Fibroblast of skin of back (primary cell): Measurements from ENCODE around the gene DTNBP1.

Experiments used
- DNase-seq: peaks from one replicate; pipeline ENCODE4 v3.0.0-alpha.2; 2013

Gene DTNBP1

DNA sequence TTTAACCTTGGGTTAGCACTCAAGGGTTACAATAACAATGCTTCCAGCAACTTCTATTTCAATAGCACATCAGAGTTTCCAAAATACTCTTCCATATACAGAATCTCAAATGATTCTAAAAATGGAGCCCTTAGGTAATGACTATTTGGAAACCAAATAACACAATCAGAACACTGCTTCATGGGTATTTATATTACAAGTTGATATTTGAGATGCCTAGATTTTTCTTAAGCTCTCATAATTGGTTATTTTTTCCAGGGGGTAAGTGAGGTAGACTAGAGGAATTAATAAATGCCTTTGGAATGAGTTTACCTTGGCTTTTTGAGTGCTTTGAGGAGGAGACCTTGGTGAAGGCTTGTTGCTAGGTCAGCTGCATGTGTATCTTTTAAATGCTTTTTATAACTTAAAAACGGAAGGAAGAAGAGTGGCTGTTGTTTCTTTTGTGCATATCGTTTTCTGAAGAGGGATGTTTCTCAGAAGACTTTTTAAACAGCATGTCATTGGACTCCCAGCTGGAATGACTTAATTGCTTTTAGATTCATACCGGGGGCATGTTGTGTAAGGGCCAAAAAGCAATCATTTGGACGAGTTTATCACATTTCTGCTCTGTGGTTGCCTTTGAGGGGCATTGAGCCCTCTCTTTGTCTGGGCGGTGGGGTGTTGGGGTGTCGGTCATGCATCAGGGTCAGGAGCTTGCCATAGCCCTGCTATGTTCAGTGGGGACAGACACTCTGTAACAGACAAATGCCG, 186.0 kb downstream of the DTNBP1 start:
- peak; percentile 16 for DNase-seq

GRCh38 chr6:15475872-15476271, 187.0 kb downstream of the DTNBP1 start:
- no peak for DNase-seq

DNA sequence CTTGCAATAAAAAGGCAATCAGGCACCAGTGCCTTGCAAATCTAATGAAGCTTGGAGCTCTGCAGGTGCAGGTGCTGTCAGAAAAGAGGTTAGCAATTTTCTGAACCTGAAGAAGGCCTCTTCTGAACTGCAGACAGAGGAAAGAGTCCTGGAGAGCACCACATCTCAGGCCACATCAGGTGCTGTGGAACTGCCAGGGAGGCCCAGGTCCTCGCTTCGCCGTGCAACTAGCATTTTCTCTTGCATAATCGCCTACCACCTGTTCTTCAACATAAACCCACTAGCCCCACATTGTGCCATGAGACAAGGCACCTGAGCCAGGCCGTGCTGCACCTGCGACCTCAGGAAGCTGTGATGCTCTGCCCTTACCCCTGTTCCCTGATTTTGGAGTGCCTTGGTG, 187.6 kb downstream of the DTNBP1 start:
- DNase-seq: no peak

DNA sequence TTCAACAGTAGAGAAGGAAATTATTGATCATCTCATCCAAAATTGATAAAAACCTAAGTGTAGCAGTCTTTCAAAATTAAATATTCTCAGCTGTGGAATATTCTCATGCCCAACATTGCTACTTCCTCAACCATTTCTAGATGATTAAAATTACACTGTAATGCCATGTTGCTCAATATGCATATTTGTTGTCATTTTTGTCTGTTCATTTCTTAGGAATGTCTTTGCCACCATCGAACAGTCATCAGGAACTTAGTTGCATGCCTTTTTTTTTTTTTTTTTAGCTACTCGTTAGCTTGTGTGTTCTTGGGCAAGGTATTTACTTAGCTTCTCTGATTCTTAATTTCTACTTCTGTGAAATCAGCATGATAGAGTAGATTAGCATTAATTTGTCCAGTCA, 188.6 kb downstream of the DTNBP1 start:
- peak; percentile 81 for DNase-seq

GRCh38 chr6:15473741-15474161, 189.1 kb downstream of the DTNBP1 start:
- peak; percentile 73 for DNase-seq

- DNase-seq: no peak
Observed at GRCh38 chr6:15473174-15473573, 189.7 kb downstream of the DTNBP1 start.
